Measurements from ENCODE around the gene BTNL8. TPM values are rescaled to one million over a fixed set of nuclear protein-coding genes. Genes with fewer than 3 reads are reported as not detected.

Gene BTNL8
- total RNA-seq, 3 donors from 2014 or later, result 39.2 to 82.2 (median 63.5) TPM

GRCh38 chr5:180988592-180988991 is 89.6 kb downstream of the BTNL8 start, which contains the start of gene BTNL3:
TSS of gene BTNL3 (plus strand) at chr5:180988846. CDS start at chr5:180989029, 183 bp downstream.
- Histone ChIP-seq H3K4me3 (peak within 1 kb of the TSS; percentile 11), H3K9me3 (no peaks in the 10 kb centered on the region), H3K4me1 (ENCODE audit: low read depth) (no peaks in the 10 kb centered on the region), H3K36me3 (ENCODE audit: low read depth) (no peaks in the 10 kb centered on the region)
- intact Hi-C loops (cut with DNase I, micrococcal nuclease), result no loop called here
- TF ChIP-seq, protein P1, sequence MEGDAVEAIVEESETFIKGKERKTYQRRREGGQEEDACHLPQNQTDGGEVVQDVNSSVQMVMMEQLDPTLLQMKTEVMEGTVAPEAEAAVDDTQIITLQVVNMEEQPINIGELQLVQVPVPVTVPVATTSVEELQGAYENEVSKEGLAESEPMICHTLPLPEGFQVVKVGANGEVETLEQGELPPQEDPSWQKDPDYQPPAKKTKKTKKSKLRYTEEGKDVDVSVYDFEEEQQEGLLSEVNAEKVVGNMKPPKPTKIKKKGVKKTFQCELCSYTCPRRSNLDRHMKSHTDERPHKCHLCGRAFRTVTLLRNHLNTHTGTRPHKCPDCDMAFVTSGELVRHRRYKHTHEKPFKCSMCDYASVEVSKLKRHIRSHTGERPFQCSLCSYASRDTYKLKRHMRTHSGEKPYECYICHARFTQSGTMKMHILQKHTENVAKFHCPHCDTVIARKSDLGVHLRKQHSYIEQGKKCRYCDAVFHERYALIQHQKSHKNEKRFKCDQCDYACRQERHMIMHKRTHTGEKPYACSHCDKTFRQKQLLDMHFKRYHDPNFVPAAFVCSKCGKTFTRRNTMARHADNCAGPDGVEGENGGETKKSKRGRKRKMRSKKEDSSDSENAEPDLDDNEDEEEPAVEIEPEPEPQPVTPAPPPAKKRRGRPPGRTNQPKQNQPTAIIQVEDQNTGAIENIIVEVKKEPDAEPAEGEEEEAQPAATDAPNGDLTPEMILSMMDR (IDR thresholded peaks at IDR 0.05), result no peak
- DNase-seq, result no peak
- peak; percentile 89 for ATAC-seq

GRCh38 chr5:180990086-180990881 is 91.3 kb downstream of the BTNL8 start:
- DNase-seq (no peak), ATAC-seq (peak; percentile 4)
- intact Hi-C loops (cut with DNase I, micrococcal nuclease), result no loop called here
- H3K4me1 ChIP-seq (ENCODE audit: low read depth), result no peaks in the 10 kb centered on the region
- no peaks in the 10 kb centered on the region for H3K9me3 ChIP-seq
- H3K4me3 ChIP-seq, result no peak overlapping the region
- H3K36me3 ChIP-seq (ENCODE audit: low read depth), result no peaks in the 10 kb centered on the region
- TF ChIP-seq, protein P1 (IDR thresholded peaks at IDR 0.05), result no peak

DNA sequence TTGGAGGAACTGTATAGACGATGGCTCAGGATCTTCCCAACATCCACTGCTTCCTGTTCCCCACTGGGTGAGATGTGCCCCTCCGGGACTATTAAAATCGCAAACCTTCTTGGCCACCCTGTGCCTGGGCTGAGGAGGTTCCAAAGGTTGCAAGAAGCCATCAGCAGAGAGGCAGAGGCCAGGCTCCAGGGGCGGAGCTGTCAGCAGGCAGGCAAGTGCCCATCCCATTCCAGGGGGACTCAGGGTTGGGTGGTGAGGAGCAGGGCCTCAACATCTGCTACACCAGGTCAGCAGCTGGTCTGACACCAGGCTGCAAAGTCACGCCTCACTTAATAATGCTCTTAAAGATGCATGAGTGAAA is 91.9 kb downstream of the BTNL8 start:
- Histone ChIP-seq H3K36me3 (ENCODE audit: low read depth) (no peaks in the 10 kb centered on the region), H3K4me1 (ENCODE audit: low read depth) (no peaks in the 10 kb centered on the region), H3K9me3 (no peaks in the 10 kb centered on the region), H3K4me3 (no peak overlapping the region)
- ATAC-seq (peak; percentile 45), DNase-seq (peak in 2 of 3 donors; percentile 46 to 54)
- TF ChIP-seq, protein P1 (IDR thresholded peaks at IDR 0.05), result no peak
- intact Hi-C loops (cut with DNase I, micrococcal nuclease), result no loop called here

Other genes starting within 250 kb of the BTNL8 start
- gene FLT4, start 249.6 kb upstream of the BTNL8 start, total RNA-seq, result 1 to 10 TPM; 2.8 to 9.7 (median 6.0) TPM
- not detected for gene OR2Y1, start 159.1 kb upstream of the BTNL8 start, total RNA-seq
- 100 to 1,000 TPM in 2 of 3 donors, 10 to 100 TPM in 1; 89.8 to 117 (median 104) TPM for gene MGAT1, start 96.4 kb upstream of the BTNL8 start, total RNA-seq
- 10 to 100 TPM; 37.3 to 41.5 (median 40.2) TPM for gene ZFP62, start 37.9 kb upstream of the BTNL8 start, total RNA-seq
- 10 to 100 TPM; 38.4 to 62.2 (median 46.5) TPM for gene BTNL3, start 89.7 kb downstream of the BTNL8 start, total RNA-seq
- gene BTNL9, start 141.1 kb downstream of the BTNL8 start, total RNA-seq, result 10 to 100 TPM in 1 of 3 donors, 1 to 10 TPM in 2; 1.2 to 12.7 (median 3.2) TPM
- not detected for gene OR2V1, start 232.0 kb downstream of the BTNL8 start, total RNA-seq
- not detected for gene OR2V2, start 248.4 kb downstream of the BTNL8 start, total RNA-seq